GM23248 (cell line): ENCODE results near the gene RASSF9. TPM values are rescaled to one million over a fixed set of nuclear protein-coding genes. Genes with fewer than 3 reads are reported as not detected.
A peak's percentile ranks its signal among the peaks of the same experiment; 100 is the strongest.

Experiments
- DNase-seq: peaks from one replicate; pipeline ENCODE4 v3.0.0-alpha.2; 2015
- H2AFZ ChIP-seq: fragments of 200-600 bp; sonication (generic); 2 replicates; pipeline ENCODE4 v1.6.1; 2016; ENCODE audit warnings: antibody characterized with exemption
- H3F3A ChIP-seq: fragments of 200-600 bp; sonication (generic); 2 replicates; pipeline ENCODE4 v1.6.1; 2016; ENCODE audit warnings: mild to moderate bottlenecking, antibody characterized with exemption, mixed run types; ENCODE audit not compliant: insufficient read depth
- H3K27ac ChIP-seq: fragments of 200-600 bp; sonication (generic); 2 replicates; pipeline ENCODE4 v1.5.1; 2016; ENCODE audit warnings: mild to moderate bottlenecking
- H3K27me3 ChIP-seq: fragments of 200-600 bp; sonication (generic); replicated peaks from 2 replicates; pipeline ENCODE4 v1.6.1; 2016; ENCODE audit warnings: mild to moderate bottlenecking; ENCODE audit not compliant: insufficient read depth
- H3K36me3 ChIP-seq: fragments of 200-600 bp; sonication (generic); 2 replicates; pipeline ENCODE4 v1.6.1; 2016; ENCODE audit warnings: low read depth, mild to moderate bottlenecking
- H3K4me1 ChIP-seq: fragments of 200-600 bp; sonication (generic); 2 replicates; pipeline ENCODE4 v1.6.1; 2016; ENCODE audit warnings: mild to moderate bottlenecking; ENCODE audit not compliant: insufficient read depth
- H3K4me2 ChIP-seq: fragments of 200-600 bp; sonication (generic); one replicate; pipeline ENCODE4 v1.6.1; 2016; ENCODE audit warnings: mild to moderate bottlenecking; ENCODE audit not compliant: unreplicated experiment
- H3K4me3 ChIP-seq: fragments of 200-600 bp; sonication (generic); 2 replicates; pipeline ENCODE4 v1.5.1; 2016; ENCODE audit warnings: mild to moderate bottlenecking
- H3K79me2 ChIP-seq: fragments of 200-600 bp; sonication (generic); 2 replicates; pipeline ENCODE4 v1.6.1; 2016; ENCODE audit warnings: mild to moderate bottlenecking; ENCODE audit not compliant: insufficient read depth
- H3K9ac ChIP-seq: fragments of 200-600 bp; sonication (generic); 2 replicates; pipeline ENCODE4 v1.6.1; 2016; ENCODE audit warnings: mild to moderate bottlenecking
- H3K9me2 ChIP-seq: fragments of 200-600 bp; sonication (generic); 2 replicates; pipeline ENCODE4 v1.6.1; 2016; ENCODE audit warnings: mixed run types, mild to moderate bottlenecking, moderate library complexity; ENCODE audit not compliant: insufficient read depth
- H3K9me3 ChIP-seq: fragments of 200-600 bp; sonication (generic); one replicate; pipeline ENCODE4 v1.6.1; 2017; ENCODE audit warnings: low read depth
- H4K20me1 ChIP-seq: fragments of 200-600 bp; sonication (generic); 2 replicates; pipeline ENCODE4 v1.6.0; 2016; ENCODE audit not compliant: insufficient read depth
- EZH2 ChIP-seq: fragments of 200-600 bp; sonication (generic); IDR thresholded peaks from 2 replicates; pipeline ENCODE4 v1.6.1; 2018; ENCODE audit warnings: antibody characterized with exemption, mild to moderate bottlenecking; ENCODE audit not compliant: insufficient read depth, poor library complexity, severe bottlenecking
- EZH2phosphoT487 ChIP-seq: fragments of 200-600 bp; sonication (generic); IDR thresholded peaks from 2 replicates; pipeline ENCODE4 v1.6.1; 2018; ENCODE audit warnings: antibody characterized with exemption, moderate library complexity, mild to moderate bottlenecking, low read depth; ENCODE audit not compliant: insufficient read depth
- WGBS, 2 experiments: methylation state at CpG; one replicate each; pipeline ENCODE4 v1.1.6; 2015 to 2017; ENCODE audit warnings: low lambda C conversion rate in 2 of 2, low coverage in 1 of 2; ENCODE audit errors: missing lambda C conversion rate in 2 of 2; 5-methylcytosine and 5-hydroxymethylcytosine counted together
- in situ Hi-C: fragments of 300-500 bp; cut with MboI; formaldehyde crosslinking; loops from 2 replicates; pipeline ENCODE4 v1.15.0; 2020
- polyA plus RNA-seq: library from polyadenylated mRNA; unstranded; fragments of >200 nt; fragmentation: Nextera tagmentation; extraction: Ambion mirVana; gene quantifications from 2 replicates; pipeline ENCODE4 v1.2.1, GENCODE V29; 2016
- total RNA-seq: library from RNA; depleted of rRNA; stranded (reverse); fragments of >200 nt; shearing (Covaris generic); gene quantifications from 2 replicates; pipeline ENCODE4 v1.2.3, GENCODE V29; 2014

Gene RASSF9
- total and polyA plus RNA-seq, 2 experiments from 2014 or later = 0.86 to 1.5 TPM

DNA sequence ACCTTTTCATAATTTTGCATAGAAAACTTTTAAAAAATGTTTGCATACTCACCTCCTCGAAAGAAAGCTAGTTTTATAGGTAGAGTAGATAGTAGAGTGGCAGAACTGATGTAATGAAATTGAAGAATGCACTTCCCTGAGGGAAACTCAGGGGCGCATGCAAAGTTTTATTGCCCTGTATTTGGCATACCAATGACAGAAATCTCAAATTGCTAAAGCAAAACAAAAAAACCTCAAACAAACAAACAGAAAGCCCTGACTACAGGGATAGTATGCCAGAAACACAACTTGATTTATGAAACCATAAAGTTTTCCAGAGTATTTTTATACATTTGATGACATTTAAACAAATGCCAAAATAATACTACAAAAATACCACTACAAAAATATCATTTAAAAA is 1.8 kb downstream of the RASSF9 start:
- 30 to 35% methylated on average over 2 of the region's 2 CpGs for WGBS, 2 experiments
- DNase-seq = peak; percentile 29

DNA sequence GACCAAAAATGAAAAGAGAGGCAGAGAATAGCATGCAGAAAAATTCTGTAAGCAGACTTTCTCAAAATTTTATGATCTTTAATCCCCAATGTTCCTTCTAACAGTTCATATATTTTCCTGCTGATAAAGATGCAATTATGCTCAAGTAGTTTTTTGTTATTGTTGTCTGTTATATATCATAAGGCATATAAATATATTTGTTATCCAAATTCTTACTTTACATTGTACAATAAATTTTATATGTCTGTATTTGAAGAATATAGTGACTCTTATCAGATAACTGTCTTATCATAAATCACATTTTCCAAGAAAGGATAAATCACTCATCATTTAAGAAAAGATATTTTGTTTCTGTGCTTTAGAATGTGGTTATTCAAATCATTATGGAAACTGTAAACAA is 2.6 kb downstream of the RASSF9 start:
- no peak overlapping the region for H3K27ac ChIP-seq
- TF ChIP-seq EZH2 (no peak), EZH2phosphoT487 (no peak)
- H3K79me2 ChIP-seq = no peaks in the 10 kb centered on the region
- no peak overlapping the region for H3K4me3 ChIP-seq
- no peaks in the 10 kb centered on the region for H4K20me1 ChIP-seq
- no peaks in the 10 kb centered on the region for H3K36me3 ChIP-seq
- H3F3A ChIP-seq = peaks cover 22% of the 10 kb centered on the region
- DNase-seq = no peak
- in situ Hi-C loops = no loop called here
- no peak overlapping the region for H3K9ac ChIP-seq
- H3K9me3 ChIP-seq = no peaks in the 10 kb centered on the region
- H3K27me3 ChIP-seq = no peaks in the 10 kb centered on the region
- no peak overlapping the region for H2AFZ ChIP-seq
- peaks cover 70% of the 10 kb centered on the region for H3K4me1 ChIP-seq
- H3K9me2 ChIP-seq = no peaks in the 10 kb centered on the region
- peak overlapping the region; percentile 98 for H3K4me2 ChIP-seq

More for the DNA sequence above, 1.8 kb downstream of the RASSF9 start:
- Histone ChIP-seq H2AFZ (no peak overlapping the region), H3K4me3 (peak overlapping the region; percentile 86), H3K79me2 (no peaks in the 10 kb centered on the region), H3K27ac (no peak overlapping the region), H4K20me1 (no peaks in the 10 kb centered on the region), H3K9me3 (no peaks in the 10 kb centered on the region), H3K4me1 (peaks cover 62% of the 10 kb centered on the region), H3F3A (peaks cover 16% of the 10 kb centered on the region), H3K9me2 (no peaks in the 10 kb centered on the region), H3K27me3 (no peaks in the 10 kb centered on the region), H3K9ac (peak overlapping the region; percentile 78), H3K36me3 (no peaks in the 10 kb centered on the region), H3K4me2 (peak overlapping the region; percentile 98)
- no peak for TF ChIP-seq EZH2
- TF ChIP-seq EZH2phosphoT487 = no peak
- in situ Hi-C loops = no loop called here

DNA sequence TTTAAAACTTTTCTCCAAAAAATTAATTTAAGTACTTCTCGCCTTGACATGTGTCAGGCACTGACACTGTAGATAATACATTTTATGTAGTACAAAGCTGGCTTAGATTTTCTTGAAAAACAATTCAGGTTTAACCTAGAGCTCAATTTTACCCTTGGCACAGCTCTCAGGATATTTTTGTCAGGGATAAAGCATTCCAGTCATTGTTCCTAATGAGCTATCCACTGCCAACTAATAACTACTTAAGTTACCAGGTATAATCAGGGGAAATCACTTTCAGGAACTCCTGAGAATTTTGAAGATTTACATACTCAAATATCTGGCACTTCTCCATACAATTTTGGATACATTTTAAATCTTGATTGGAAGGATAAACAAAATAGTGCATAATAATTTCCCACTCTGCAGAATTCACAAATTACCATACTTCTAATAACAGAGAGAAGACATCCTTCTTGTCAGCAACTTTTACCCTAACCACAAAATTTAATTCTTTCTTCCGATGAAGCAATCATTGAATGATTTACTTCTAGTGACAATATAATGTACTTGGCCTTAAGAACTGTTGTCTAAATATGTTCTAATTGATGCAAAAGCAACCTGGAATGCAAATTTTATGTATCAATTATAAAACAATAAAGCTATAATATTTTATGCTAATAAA is 4.8 kb downstream of the RASSF9 start:
- peak overlapping the region; percentile 14 for H3K4me2 ChIP-seq
- WGBS, 2 experiments = 62 to 77% methylated on average over 2 of the region's 2 CpGs
- H3K9me3 ChIP-seq = no peaks in the 10 kb centered on the region
- H3K79me2 ChIP-seq = no peaks in the 10 kb centered on the region
- no peak overlapping the region for H3K4me3 ChIP-seq
- no peak for DNase-seq
- TF ChIP-seq EZH2phosphoT487 (no peak), EZH2 (no peak)
- H3K27me3 ChIP-seq = no peaks in the 10 kb centered on the region
- in situ Hi-C loops = no loop called here
- no peaks in the 10 kb centered on the region for H3K9me2 ChIP-seq
- H2AFZ ChIP-seq = no peak overlapping the region
- peaks cover 22% of the 10 kb centered on the region for H3F3A ChIP-seq
- H4K20me1 ChIP-seq = no peaks in the 10 kb centered on the region
- no peak overlapping the region for H3K27ac ChIP-seq
- H3K36me3 ChIP-seq = no peaks in the 10 kb centered on the region
- no peak overlapping the region for H3K9ac ChIP-seq
- peaks cover 69% of the 10 kb centered on the region for H3K4me1 ChIP-seq

DNA sequence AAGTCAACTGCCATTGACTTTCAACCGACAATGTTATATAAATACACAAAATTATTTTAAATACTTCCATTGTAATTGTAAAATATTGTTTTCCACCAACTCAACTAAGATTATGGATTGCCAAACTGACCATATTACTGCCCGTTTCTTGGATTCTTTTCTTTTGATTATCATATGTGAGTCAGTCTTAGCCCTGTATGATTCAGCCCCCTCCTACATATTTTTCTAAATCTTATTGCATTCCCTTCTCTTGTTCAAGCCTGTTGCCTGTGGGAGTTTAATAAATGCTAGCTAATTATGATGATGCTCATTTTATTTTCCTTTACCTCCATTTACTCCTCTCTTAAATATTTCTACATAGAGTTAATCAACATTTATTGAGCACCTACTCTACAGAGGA is 6.8 kb downstream of the RASSF9 start:
- H3K27me3 ChIP-seq = no peaks in the 10 kb centered on the region
- H3K9me3 ChIP-seq = no peaks in the 10 kb centered on the region
- DNase-seq = peak; percentile 81
- peak overlapping the region; percentile 21; the same call in 1 of the 2 replicates for H3K27ac ChIP-seq
- H3K9me2 ChIP-seq = no peaks in the 10 kb centered on the region
- no peaks in the 10 kb centered on the region for H4K20me1 ChIP-seq
- H3K36me3 ChIP-seq = no peaks in the 10 kb centered on the region
- H3F3A ChIP-seq = peaks cover 13% of the 10 kb centered on the region
- no peak overlapping the region for H3K4me3 ChIP-seq
- H3K79me2 ChIP-seq = no peaks in the 10 kb centered on the region
- 30 to 38% methylated on average over 2 of the region's 2 CpGs for WGBS, 2 experiments
- in situ Hi-C loops = no loop called here
- TF ChIP-seq EZH2 = no peak
- no peak for TF ChIP-seq EZH2phosphoT487
- H3K4me1 ChIP-seq = peaks cover 56% of the 10 kb centered on the region
- H3K4me2 ChIP-seq = peak overlapping the region; percentile 37
- H2AFZ ChIP-seq = no peak overlapping the region
- no peak overlapping the region for H3K9ac ChIP-seq

DNA sequence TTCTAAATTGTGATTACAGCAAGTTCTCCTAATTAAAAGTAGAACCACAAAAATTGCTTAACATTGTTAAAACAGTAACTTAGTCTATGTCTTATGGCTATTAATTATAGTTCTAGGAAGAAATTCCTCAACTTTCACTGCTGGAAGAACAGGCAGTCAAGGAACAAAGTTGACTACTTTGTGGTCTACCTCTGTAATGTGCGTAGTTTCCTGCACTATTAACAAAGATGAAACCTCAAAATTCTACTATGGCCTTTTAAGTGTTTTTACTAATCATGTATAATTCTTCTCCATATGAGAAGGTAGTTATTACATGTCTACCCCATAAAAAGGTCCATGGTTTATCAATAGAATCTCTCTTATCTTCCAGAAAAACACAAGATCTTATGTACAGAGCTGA is 7.6 kb downstream of the RASSF9 start:
- H3K4me2 ChIP-seq = no peak overlapping the region
- no peak for DNase-seq
- no peak overlapping the region for H2AFZ ChIP-seq
- WGBS, 2 experiments = 95 to 97% methylated on average over 1 of the region's 1 CpG
- in situ Hi-C loops = no loop called here
- H3K36me3 ChIP-seq = no peaks in the 10 kb centered on the region
- H3K9me3 ChIP-seq = no peaks in the 10 kb centered on the region
- H3F3A ChIP-seq = peaks cover 21% of the 10 kb centered on the region
- no peaks in the 10 kb centered on the region for H3K9me2 ChIP-seq
- no peak for TF ChIP-seq EZH2phosphoT487
- no peaks in the 10 kb centered on the region for H3K27me3 ChIP-seq
- peaks cover 55% of the 10 kb centered on the region for H3K4me1 ChIP-seq
- H3K79me2 ChIP-seq = no peaks in the 10 kb centered on the region
- no peaks in the 10 kb centered on the region for H4K20me1 ChIP-seq
- H3K27ac ChIP-seq = no peak overlapping the region
- H3K4me3 ChIP-seq = no peak overlapping the region
- no peak overlapping the region for H3K9ac ChIP-seq
